Liver (tissue), 3 donors: Measurements from ENCODE around the gene OR12D3.

Experiments
- EGR1 ChIP-seq, 2 donors: IDR thresholded peaks; 2 replicates each; pipeline ENCODE4 v1.6.1; 2016 to 2018; ENCODE audit warnings: antibody characterized with exemption in 2 of 2, low read depth in 2 of 2
- FOXA1 ChIP-seq: IDR thresholded peaks from 2 replicates; pipeline ENCODE4 v1.6.1; 2016; ENCODE audit warnings: antibody characterized with exemption
- HNF4A ChIP-seq, 2 donors: conservative IDR thresholded peaks; 2 replicates each; pipeline ENCODE4 v1.6.1; 2016; ENCODE audit warnings: antibody characterized with exemption in 2 of 2, mild to moderate bottlenecking in 2 of 2
- HNF4G ChIP-seq: IDR thresholded peaks from 2 replicates; pipeline ENCODE4 v1.6.1; 2016; ENCODE audit warnings: antibody characterized with exemption
- JUND ChIP-seq, 2 donors: IDR thresholded peaks; 2 replicates each; pipeline ENCODE4 v1.6.1; 2016; ENCODE audit warnings: antibody characterized with exemption in 2 of 2
- NR2F2 ChIP-seq: IDR thresholded peaks from 2 replicates; pipeline ENCODE4 v1.6.1; 2016; ENCODE audit warnings: antibody characterized with exemption
- RAD21 ChIP-seq, 2 donors: IDR thresholded peaks; 2 replicates each; pipeline ENCODE4 v1.6.1; 2016; ENCODE audit warnings: antibody characterized with exemption in 2 of 2, mild to moderate bottlenecking in 2 of 2
- SP1 ChIP-seq: IDR thresholded peaks from 2 replicates; pipeline ENCODE4 v1.6.1; 2018; ENCODE audit warnings: antibody characterized with exemption, mild to moderate bottlenecking
- TAF1 ChIP-seq: conservative IDR thresholded peaks from 2 replicates; pipeline ENCODE4 v1.6.1; 2016; ENCODE audit warnings: antibody characterized with exemption, mild to moderate bottlenecking
- YY1 ChIP-seq: IDR thresholded peaks from 2 replicates; pipeline ENCODE4 v1.6.1; 2016; ENCODE audit warnings: antibody characterized with exemption, mild to moderate bottlenecking
- TF ChIP-seq, protein P1 (sequence below): fragments of 150-350 bp; IDR thresholded peaks from 2 replicates; pipeline ENCODE4 v1.5.1; 2017; ENCODE audit warnings: improper control_type of control experiment, low read depth, low read length; ENCODE audit not compliant: missing input control
- TF ChIP-seq, protein P2 (sequence below): IDR thresholded peaks from 2 replicates; pipeline ENCODE4 v1.6.1; 2016; ENCODE audit warnings: antibody characterized with exemption
- TF ChIP-seq, protein P3 (sequence below): IDR thresholded peaks from 2 replicates; pipeline ENCODE4 v1.6.1; 2016; ENCODE audit warnings: antibody characterized with exemption, mild to moderate bottlenecking
- TF ChIP-seq, protein P4 (sequence below): IDR thresholded peaks from 2 replicates; pipeline ENCODE4 v1.6.1; 2016; ENCODE audit warnings: antibody characterized with exemption
- donor health status: healthy.
- donor health status: healthy.

DNA sequence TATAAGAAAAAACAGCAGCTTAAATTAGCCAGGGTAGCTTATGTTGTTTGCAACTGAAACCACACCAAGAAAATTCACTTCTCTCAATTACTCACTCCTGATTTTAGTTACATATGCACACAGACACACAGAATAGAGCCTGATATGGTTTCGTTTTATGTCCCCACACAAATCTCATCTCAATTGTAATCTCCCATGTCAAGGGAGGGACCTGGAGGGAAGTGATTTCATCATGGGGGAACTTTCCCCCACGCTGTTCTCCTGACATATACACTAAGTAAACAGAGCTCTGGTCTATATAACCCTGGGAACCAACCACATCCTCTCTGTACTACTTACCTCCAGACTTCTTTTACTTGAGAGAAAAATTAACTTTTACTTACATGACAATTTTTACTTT is 49.5 kb upstream of the OR12D3 start:
- TF ChIP-seq RAD21 (IDR thresholded peaks at IDR 0.05) = no peak
- TF ChIP-seq, protein P1, sequence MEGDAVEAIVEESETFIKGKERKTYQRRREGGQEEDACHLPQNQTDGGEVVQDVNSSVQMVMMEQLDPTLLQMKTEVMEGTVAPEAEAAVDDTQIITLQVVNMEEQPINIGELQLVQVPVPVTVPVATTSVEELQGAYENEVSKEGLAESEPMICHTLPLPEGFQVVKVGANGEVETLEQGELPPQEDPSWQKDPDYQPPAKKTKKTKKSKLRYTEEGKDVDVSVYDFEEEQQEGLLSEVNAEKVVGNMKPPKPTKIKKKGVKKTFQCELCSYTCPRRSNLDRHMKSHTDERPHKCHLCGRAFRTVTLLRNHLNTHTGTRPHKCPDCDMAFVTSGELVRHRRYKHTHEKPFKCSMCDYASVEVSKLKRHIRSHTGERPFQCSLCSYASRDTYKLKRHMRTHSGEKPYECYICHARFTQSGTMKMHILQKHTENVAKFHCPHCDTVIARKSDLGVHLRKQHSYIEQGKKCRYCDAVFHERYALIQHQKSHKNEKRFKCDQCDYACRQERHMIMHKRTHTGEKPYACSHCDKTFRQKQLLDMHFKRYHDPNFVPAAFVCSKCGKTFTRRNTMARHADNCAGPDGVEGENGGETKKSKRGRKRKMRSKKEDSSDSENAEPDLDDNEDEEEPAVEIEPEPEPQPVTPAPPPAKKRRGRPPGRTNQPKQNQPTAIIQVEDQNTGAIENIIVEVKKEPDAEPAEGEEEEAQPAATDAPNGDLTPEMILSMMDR = no peak
- TF ChIP-seq FOXA1 = no peak
- no peak for TF ChIP-seq SP1
- TF ChIP-seq TAF1 = no peak
- TF ChIP-seq EGR1 (IDR thresholded peaks at IDR 0.05; ENCODE audit: low read depth in 2 of 2) = no peak
- TF ChIP-seq YY1 = no peak
- no peak for TF ChIP-seq NR2F2
- TF ChIP-seq, protein P2, sequence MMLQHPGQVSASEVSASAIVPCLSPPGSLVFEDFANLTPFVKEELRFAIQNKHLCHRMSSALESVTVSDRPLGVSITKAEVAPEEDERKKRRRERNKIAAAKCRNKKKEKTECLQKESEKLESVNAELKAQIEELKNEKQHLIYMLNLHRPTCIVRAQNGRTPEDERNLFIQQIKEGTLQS = no peak
- TF ChIP-seq, protein P3, sequence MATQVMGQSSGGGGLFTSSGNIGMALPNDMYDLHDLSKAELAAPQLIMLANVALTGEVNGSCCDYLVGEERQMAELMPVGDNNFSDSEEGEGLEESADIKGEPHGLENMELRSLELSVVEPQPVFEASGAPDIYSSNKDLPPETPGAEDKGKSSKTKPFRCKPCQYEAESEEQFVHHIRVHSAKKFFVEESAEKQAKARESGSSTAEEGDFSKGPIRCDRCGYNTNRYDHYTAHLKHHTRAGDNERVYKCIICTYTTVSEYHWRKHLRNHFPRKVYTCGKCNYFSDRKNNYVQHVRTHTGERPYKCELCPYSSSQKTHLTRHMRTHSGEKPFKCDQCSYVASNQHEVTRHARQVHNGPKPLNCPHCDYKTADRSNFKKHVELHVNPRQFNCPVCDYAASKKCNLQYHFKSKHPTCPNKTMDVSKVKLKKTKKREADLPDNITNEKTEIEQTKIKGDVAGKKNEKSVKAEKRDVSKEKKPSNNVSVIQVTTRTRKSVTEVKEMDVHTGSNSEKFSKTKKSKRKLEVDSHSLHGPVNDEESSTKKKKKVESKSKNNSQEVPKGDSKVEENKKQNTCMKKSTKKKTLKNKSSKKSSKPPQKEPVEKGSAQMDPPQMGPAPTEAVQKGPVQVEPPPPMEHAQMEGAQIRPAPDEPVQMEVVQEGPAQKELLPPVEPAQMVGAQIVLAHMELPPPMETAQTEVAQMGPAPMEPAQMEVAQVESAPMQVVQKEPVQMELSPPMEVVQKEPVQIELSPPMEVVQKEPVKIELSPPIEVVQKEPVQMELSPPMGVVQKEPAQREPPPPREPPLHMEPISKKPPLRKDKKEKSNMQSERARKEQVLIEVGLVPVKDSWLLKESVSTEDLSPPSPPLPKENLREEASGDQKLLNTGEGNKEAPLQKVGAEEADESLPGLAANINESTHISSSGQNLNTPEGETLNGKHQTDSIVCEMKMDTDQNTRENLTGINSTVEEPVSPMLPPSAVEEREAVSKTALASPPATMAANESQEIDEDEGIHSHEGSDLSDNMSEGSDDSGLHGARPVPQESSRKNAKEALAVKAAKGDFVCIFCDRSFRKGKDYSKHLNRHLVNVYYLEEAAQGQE = no peak
- no peak for TF ChIP-seq HNF4A (conservative IDR thresholded peaks at IDR 0.05)
- TF ChIP-seq, protein P4, sequence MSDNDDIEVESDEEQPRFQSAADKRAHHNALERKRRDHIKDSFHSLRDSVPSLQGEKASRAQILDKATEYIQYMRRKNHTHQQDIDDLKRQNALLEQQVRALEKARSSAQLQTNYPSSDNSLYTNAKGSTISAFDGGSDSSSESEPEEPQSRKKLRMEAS = no peak
- TF ChIP-seq JUND (IDR thresholded peaks at IDR 0.05) = no peak
- TF ChIP-seq HNF4G = no peak
